HepG2 (cell line): ENCODE results near the gene CCSER1. TPM values are rescaled to one million over a fixed set of nuclear protein-coding genes. Genes with fewer than 3 reads are reported as not detected.

Experiments
- ATAC-seq: fragments of 200-7000 bp; cut with Tn5 transposase; 3 replicates; pipeline ENCODE4 v1.9.1; 2020; ENCODE audit warnings: mild to moderate bottlenecking, moderate library complexity
- BruUV-seq: library from RNA; stranded (reverse); fragments of 400-500 nt; replicated peaks from 2 replicates; lab custom pipeline; 2021; lab: Mats Ljungman, UMichigan
- CTCF ChIA-PET: fragments of 300-600 bp; formaldehyde crosslinking; extraction: SDS; loops from one replicate; lab custom pipeline; 2021; ENCODE audit warnings: low total read pairs, inconsistent platforms, low intra/inter-chr PET ratio; lab: Yijun Ruan, JAX
- POLR2A ChIA-PET: fragments of 350-600 bp; sonication (Branson Sonifier 250); formaldehyde crosslinking; loops from one replicate; lab custom pipeline; 2020; ENCODE audit warnings: antibody characterized with exemption, inconsistent platforms; lab: Yijun Ruan, JAX
- DNase-seq: peaks from one replicate; pipeline ENCODE4 v3.0.0-alpha.2; 2015; ENCODE audit warnings: low spot score
- FAIRE-seq: peaks from 3 replicates; lab custom pipeline; 2011; peaks lifted over from hg19 to GRCh38; lab: Jason Lieb, UNC
- H2AFZ ChIP-seq: one replicate; pipeline ENCODE4 v1.6.1; 2011; ENCODE audit warnings: low read length, inconsistent platforms
- H3K27ac ChIP-seq: fragments of 300-600 bp; 3 replicates; pipeline ENCODE4 v1.8.0; 2011; ENCODE audit warnings: mixed run types, mild to moderate bottlenecking, mixed read lengths, low read length, inconsistent platforms; ENCODE audit not compliant: insufficient read depth; ENCODE audit errors: extremely low read length
- H3K27me3 ChIP-seq, 2 experiments: fragments of 200-600 bp in 1 of 2; 2 replicates in 1 of 2; 3 replicates in 1 of 2; pipeline versions ENCODE4 v1.6.0 to v1.8.0; 2011; ENCODE audit warnings: low read length in 2 of 2, mild to moderate bottlenecking in 2 of 2, moderate library complexity in 2 of 2, inconsistent platforms in 1 of 2; ENCODE audit not compliant: insufficient read depth in 2 of 2, control insufficient read depth in 1 of 2
- H3K36me3 ChIP-seq, 2 experiments: fragments of 200-600 bp in 1 of 2; replicated peaks in 1 of 2; 2 replicates in 1 of 2; 3 replicates in 1 of 2; pipeline versions ENCODE4 v1.5.1 to v1.8.0; 2011; ENCODE audit warnings: low read length in 2 of 2, inconsistent platforms in 1 of 2; ENCODE audit not compliant: insufficient read depth in 2 of 2, control insufficient read depth in 1 of 2
- H3K4me1 ChIP-seq: 2 replicates; pipeline ENCODE4 v1.5.1; 2012; ENCODE audit warnings: low read length, inconsistent platforms; ENCODE audit not compliant: insufficient read depth
- H3K4me2 ChIP-seq: 2 replicates; pipeline ENCODE4 v1.6.0; 2011; ENCODE audit warnings: low read depth, low read length, inconsistent platforms
- H3K4me3 ChIP-seq, 3 experiments: fragments of 200-600 bp in 1 of 3; sonication (generic), shearing (Covaris generic) in 1 of 3; replicated peaks in 1 of 3; 2 replicates each; pipeline ENCODE4 v1.5.1; 2011 to 2016; ENCODE audit warnings: low read length in 3 of 3, inconsistent platforms in 2 of 3, low read depth in 2 of 3, mild to moderate bottlenecking in 2 of 3, control low read depth in 1 of 3, mixed read lengths in 1 of 3; ENCODE audit not compliant: insufficient read depth in 1 of 3
- H3K79me2 ChIP-seq: one replicate; pipeline ENCODE4 v1.6.1; 2011; ENCODE audit warnings: low read length, inconsistent platforms; ENCODE audit not compliant: insufficient read depth
- H3K9ac ChIP-seq: 2 replicates; pipeline ENCODE4 v1.6.0; 2011; ENCODE audit warnings: mild to moderate bottlenecking, low read depth, low read length, inconsistent platforms; ENCODE audit not compliant: insufficient read depth
- H3K9me3 ChIP-seq: 2 replicates; pipeline ENCODE4 v1.5.1; 2012; ENCODE audit warnings: mild to moderate bottlenecking, low read length
- H4K20me1 ChIP-seq: 2 replicates; pipeline ENCODE4 v1.6.0; 2011; ENCODE audit warnings: inconsistent platforms, mild to moderate bottlenecking, low read length, moderate library complexity; ENCODE audit not compliant: insufficient read depth
- CREB1 ChIP-seq, 2 experiments: fragments of 450-650 bp in 1 of 2; IDR thresholded peaks; 2 replicates each; pipeline ENCODE4 v1.6.1; 2016 to 2017; ENCODE audit warnings: control low read depth in 1 of 2, mild to moderate bottlenecking in 1 of 2, missing compliant biosample characterization in 1 of 2, missing genetic modification characterization in 1 of 2
- MYNN ChIP-seq: sonication (generic); formaldehyde crosslinking; IDR thresholded peaks from 2 replicates; pipeline ENCODE4 v1.4.0; 2020; ENCODE audit warnings: mild to moderate bottlenecking, low read depth, missing genetic modification reagents
- TCF7L2 ChIP-seq: IDR thresholded peaks from 2 replicates; pipeline ENCODE4 v1.6.1; 2011; ENCODE audit warnings: mild to moderate bottlenecking, low read depth, low read length, moderate library complexity
- ZFYVE20 ChIP-seq: sonication (generic); formaldehyde crosslinking; IDR thresholded peaks from 2 replicates; pipeline ENCODE4 v1.8.0; 2023; ENCODE audit warnings: low read depth, mild to moderate bottlenecking, moderate library complexity, missing genetic modification reagents, borderline replicate concordance
- ZNF235 ChIP-seq: sonication (generic); formaldehyde crosslinking; IDR thresholded peaks from 2 replicates; pipeline ENCODE4 v1.8.1; 2023; ENCODE audit warnings: mild to moderate bottlenecking, missing genetic modification reagents, borderline replicate concordance
- ZNF530 ChIP-seq: sonication (generic); formaldehyde crosslinking; IDR thresholded peaks from 2 replicates; pipeline ENCODE4 v1.5.0; 2020; ENCODE audit warnings: low read depth, mild to moderate bottlenecking, missing genetic modification reagents
- ZNF589 ChIP-seq: sonication (generic); formaldehyde crosslinking; conservative IDR thresholded peaks from 2 replicates; pipeline ENCODE4 v1.8.0; 2022; ENCODE audit warnings: mild to moderate bottlenecking, moderate library complexity, missing genetic modification reagents
- ZNF644 ChIP-seq: IDR thresholded peaks from 2 replicates; pipeline ENCODE4 v1.6.1; 2016; ENCODE audit warnings: low read depth
- ZSCAN25 ChIP-seq: sonication (generic); formaldehyde crosslinking; IDR thresholded peaks from 2 replicates; pipeline ENCODE4 v1.8.0; 2022; ENCODE audit warnings: mild to moderate bottlenecking, missing genetic modification reagents
- WGBS: methylation state at CpG from one replicate; pipeline ENCODE4 v1.1.6; 2017; ENCODE audit warnings: low lambda C conversion rate; 5-methylcytosine and 5-hydroxymethylcytosine counted together
- in situ Hi-C: cut with HindIII; loops from 2 replicates; pipeline ENCODE4 v1.10.0; 2017; ENCODE audit warnings: low pct_unique_long_range_greater_than_20kb; ENCODE audit not compliant: extremely low pct_ligation_motif_present
- intact Hi-C: fragments of 100-400 bp; cut with micrococcal nuclease; formaldehyde crosslinking; loops from one replicate; pipeline ENCODE4 v1.10.0; 2022; ENCODE audit not compliant: unreplicated experiment
- polyA plus RNA-seq, 8 experiments: library from polyadenylated mRNA; depleted of rRNA in 3 of 8; stranded (reverse) in 7 of 8; unstranded in 1 of 8; fragments of >200 nt; fragmentation: Illumina TruSeq in 4 of 8; extraction: Trizol in 4 of 8; gene quantifications; 2 replicates each; pipeline versions ENCODE4 v1.2.1 to v1.2.3, GENCODE V29; 2011 to 2016; ENCODE audit warnings: low read depth in 4 of 8, missing spikeins in 1 of 8, mixed read lengths in 1 of 8; ENCODE audit not compliant: insufficient read depth in 1 of 8
- total RNA-seq, 5 experiments: library from RNA; depleted of rRNA; stranded (reverse); fragments of >200 nt; fragmentation: Illumina TruSeq; extraction: Trizol; gene quantifications; 2 replicates each; pipeline ENCODE4 v1.2.3, GENCODE V29; 2016; ENCODE audit warnings: low read depth in 1 of 5
- TF ChIP-seq, protein P1 (sequence below): sonication (generic); formaldehyde crosslinking; IDR thresholded peaks from 2 replicates; pipeline ENCODE4 v1.5.1; 2020; ENCODE audit warnings: missing genetic modification reagents, mild to moderate bottlenecking, borderline replicate concordance
- TF ChIP-seq, protein P2 (sequence below): sonication (generic); formaldehyde crosslinking; IDR thresholded peaks from 2 replicates; pipeline ENCODE4 v1.8.0; 2022; ENCODE audit warnings: missing genetic modification reagents, mild to moderate bottlenecking, borderline replicate concordance
- TF ChIP-seq, protein P3 (sequence below): sonication (generic); formaldehyde crosslinking; IDR thresholded peaks from 2 replicates; pipeline ENCODE4 v1.5.0; 2020; ENCODE audit warnings: mild to moderate bottlenecking, missing genetic modification reagents
- TF ChIP-seq, protein P4 (sequence below): IDR thresholded peaks from 2 replicates; pipeline ENCODE4 v1.6.1; 2016

The CCSER1 gene
- total and polyA plus RNA-seq, 2 of the 13 experiments (the other 11 are each of a cell fraction or from before 2014, with no cell fraction given): not detected

DNA sequence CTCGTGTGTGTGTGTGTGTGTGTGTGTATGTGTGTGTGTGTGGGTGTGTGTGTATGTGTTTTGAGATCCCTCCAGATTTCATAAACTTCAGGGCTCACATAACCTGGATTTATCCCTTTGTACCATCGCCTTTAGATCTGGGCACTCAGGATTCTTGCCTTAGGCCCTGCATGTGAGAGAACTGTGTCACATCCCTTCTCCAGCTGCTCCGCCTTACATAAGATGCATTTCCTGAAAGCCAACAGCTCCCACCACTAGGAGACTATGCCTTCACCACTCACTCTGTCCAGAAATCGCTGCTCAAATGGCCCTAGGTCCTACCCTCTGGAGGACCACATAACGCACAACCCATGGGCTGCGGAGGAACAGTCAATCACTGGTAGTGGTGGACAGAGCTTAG is 348.8 kb downstream of the CCSER1 start:
- in situ Hi-C loops: no loop called here
- no TSS peak for BruUV-seq
- H3K9ac ChIP-seq: no peak overlapping the region
- no peaks in the 10 kb centered on the region for H3K9me3 ChIP-seq
- H2AFZ ChIP-seq: no peak overlapping the region
- H4K20me1 ChIP-seq: no peaks in the 10 kb centered on the region
- H3K4me3 ChIP-seq: no peak overlapping the region
- POLR2A ChIA-PET: no interaction called here
- H3K4me2 ChIP-seq: no peak overlapping the region
- CTCF ChIA-PET: no interaction called here
- no peaks in the 10 kb centered on the region for H3K36me3 ChIP-seq
- FAIRE-seq (no peak), DNase-seq (no peak), ATAC-seq (no peak)
- no peak overlapping the region for H3K27ac ChIP-seq
- no peaks in the 10 kb centered on the region for H3K4me1 ChIP-seq
- H3K27me3 ChIP-seq: no peaks in the 10 kb centered on the region
- intact Hi-C loops: no loop called here
- 30% methylated on average over 6 of the region's 6 CpGs for WGBS
- no peaks in the 10 kb centered on the region for H3K79me2 ChIP-seq
- TF ChIP-seq ZSCAN25 (CRISPR knock-in tag) (no peak), MYNN (no peak), ZNF644 (CRISPR knock-in tag) (no peak), ZNF589 (CRISPR knock-in tag) (no peak), TCF7L2 (no peak), ZNF235 (CRISPR knock-in tag) (no peak), CREB1 (IDR thresholded peaks at IDR 0.05) (no peak), CREB1 (CRISPR knock-in tag; IDR thresholded peaks at IDR 0.05) (no peak), ZNF530 (no peak), ZFYVE20 (CRISPR knock-in tag) (no peak)
- TF ChIP-seq, protein P1, sequence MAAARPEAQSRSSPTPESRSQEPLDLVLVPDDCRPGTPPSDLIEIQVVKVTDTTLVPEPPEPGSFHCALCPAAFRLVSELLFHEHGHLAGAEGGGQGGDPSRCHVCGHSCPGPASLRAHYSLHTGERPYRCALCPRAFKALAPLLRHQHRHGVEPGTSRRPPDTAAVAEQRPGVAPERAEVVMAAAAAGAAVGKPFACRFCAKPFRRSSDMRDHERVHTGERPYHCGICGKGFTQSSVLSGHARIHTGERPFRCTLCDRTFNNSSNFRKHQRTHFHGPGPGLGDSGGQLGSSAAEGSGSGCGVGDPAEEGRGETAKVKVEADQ (CRISPR knock-in tag): no peak
- TF ChIP-seq, protein P2, sequence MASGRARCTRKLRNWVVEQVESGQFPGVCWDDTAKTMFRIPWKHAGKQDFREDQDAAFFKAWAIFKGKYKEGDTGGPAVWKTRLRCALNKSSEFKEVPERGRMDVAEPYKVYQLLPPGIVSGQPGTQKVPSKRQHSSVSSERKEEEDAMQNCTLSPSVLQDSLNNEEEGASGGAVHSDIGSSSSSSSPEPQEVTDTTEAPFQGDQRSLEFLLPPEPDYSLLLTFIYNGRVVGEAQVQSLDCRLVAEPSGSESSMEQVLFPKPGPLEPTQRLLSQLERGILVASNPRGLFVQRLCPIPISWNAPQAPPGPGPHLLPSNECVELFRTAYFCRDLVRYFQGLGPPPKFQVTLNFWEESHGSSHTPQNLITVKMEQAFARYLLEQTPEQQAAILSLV (CRISPR knock-in tag): no peak
- TF ChIP-seq, protein P3, sequence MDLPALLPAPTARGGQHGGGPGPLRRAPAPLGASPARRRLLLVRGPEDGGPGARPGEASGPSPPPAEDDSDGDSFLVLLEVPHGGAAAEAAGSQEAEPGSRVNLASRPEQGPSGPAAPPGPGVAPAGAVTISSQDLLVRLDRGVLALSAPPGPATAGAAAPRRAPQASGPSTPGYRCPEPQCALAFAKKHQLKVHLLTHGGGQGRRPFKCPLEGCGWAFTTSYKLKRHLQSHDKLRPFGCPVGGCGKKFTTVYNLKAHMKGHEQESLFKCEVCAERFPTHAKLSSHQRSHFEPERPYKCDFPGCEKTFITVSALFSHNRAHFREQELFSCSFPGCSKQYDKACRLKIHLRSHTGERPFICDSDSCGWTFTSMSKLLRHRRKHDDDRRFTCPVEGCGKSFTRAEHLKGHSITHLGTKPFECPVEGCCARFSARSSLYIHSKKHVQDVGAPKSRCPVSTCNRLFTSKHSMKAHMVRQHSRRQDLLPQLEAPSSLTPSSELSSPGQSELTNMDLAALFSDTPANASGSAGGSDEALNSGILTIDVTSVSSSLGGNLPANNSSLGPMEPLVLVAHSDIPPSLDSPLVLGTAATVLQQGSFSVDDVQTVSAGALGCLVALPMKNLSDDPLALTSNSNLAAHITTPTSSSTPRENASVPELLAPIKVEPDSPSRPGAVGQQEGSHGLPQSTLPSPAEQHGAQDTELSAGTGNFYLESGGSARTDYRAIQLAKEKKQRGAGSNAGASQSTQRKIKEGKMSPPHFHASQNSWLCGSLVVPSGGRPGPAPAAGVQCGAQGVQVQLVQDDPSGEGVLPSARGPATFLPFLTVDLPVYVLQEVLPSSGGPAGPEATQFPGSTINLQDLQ (CRISPR knock-in tag): no peak
- TF ChIP-seq, protein P4, sequence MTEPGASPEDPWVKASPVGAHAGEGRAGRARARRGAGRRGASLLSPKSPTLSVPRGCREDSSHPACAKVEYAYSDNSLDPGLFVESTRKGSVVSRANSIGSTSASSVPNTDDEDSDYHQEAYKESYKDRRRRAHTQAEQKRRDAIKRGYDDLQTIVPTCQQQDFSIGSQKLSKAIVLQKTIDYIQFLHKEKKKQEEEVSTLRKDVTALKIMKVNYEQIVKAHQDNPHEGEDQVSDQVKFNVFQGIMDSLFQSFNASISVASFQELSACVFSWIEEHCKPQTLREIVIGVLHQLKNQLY (CRISPR knock-in tag): no peak
